SJCRH30 (cell line): ENCODE results near the gene GRAMD4. TPM values are rescaled to one million over a fixed set of nuclear protein-coding genes. Genes with fewer than 3 reads are reported as not detected.

Experiments
- DNase-seq, 2 experiments: peaks; one replicate each; pipeline ENCODE4 v3.0.0-alpha.2; 2015 to 2020
- H3K27ac ChIP-seq: fragments of 250-450 bp; sonication (Bioruptor Pico); 2 replicates; pipeline ENCODE4 v1.5.1; 2020; ENCODE audit warnings: mild to moderate bottlenecking, moderate library complexity
- H3K27me3 ChIP-seq: fragments of 250-450 bp; sonication (Bioruptor Pico); 2 replicates; pipeline ENCODE4 v1.5.1; 2020; ENCODE audit warnings: mild to moderate bottlenecking, moderate library complexity
- H3K36me3 ChIP-seq: fragments of 250-450 bp; sonication (Bioruptor Pico); 2 replicates; pipeline ENCODE4 v1.5.1; 2020; ENCODE audit warnings: mild to moderate bottlenecking, moderate library complexity
- H3K4me1 ChIP-seq: fragments of 250-450 bp; sonication (Bioruptor Pico); 2 replicates; pipeline ENCODE4 v1.5.1; 2020; ENCODE audit warnings: mild to moderate bottlenecking, moderate library complexity
- H3K4me3 ChIP-seq: fragments of 250-450 bp; sonication (Bioruptor Pico); 2 replicates; pipeline ENCODE4 v1.5.1; 2020; ENCODE audit warnings: mild to moderate bottlenecking, moderate library complexity
- H3K9me3 ChIP-seq: fragments of 250-450 bp; sonication (Bioruptor Pico); replicated peaks from 2 replicates; pipeline ENCODE4 v1.5.1; 2020; ENCODE audit warnings: mild to moderate bottlenecking, moderate library complexity
- total RNA-seq: library from RNA; depleted of rRNA; stranded (reverse); fragments of >200 nt; shearing (Covaris generic); gene quantifications from 2 replicates; pipeline ENCODE4 v1.2.3, GENCODE V29; 2014

GRAMD4 gene
- total RNA-seq, 1 experiment from 2014 or later: 8.6 TPM

GRCh38 chr22:46708766-46709330, 88.7 kb downstream of the GRAMD4 start:
- Histone ChIP-seq H3K4me1 (no peaks in the 10 kb centered on the region), H3K9me3 (no peaks in the 10 kb centered on the region), H3K4me3 (no peak overlapping the region), H3K27ac (no peak overlapping the region), H3K27me3 (no peaks in the 10 kb centered on the region), H3K36me3 (peaks cover 76% of the 10 kb centered on the region)
- DNase-seq: no peak

GRCh38 chr22:46710806-46711205, 90.6 kb downstream of the GRAMD4 start:
- no peak overlapping the region; the same call in 1 of the 2 replicates for H3K27ac ChIP-seq
- H3K4me3 ChIP-seq: no peak overlapping the region
- no peak for DNase-seq
- H3K36me3 ChIP-seq: peaks cover 85% of the 10 kb centered on the region
- no peaks in the 10 kb centered on the region for H3K9me3 ChIP-seq
- H3K27me3 ChIP-seq: no peaks in the 10 kb centered on the region
- H3K4me1 ChIP-seq: no peaks in the 10 kb centered on the region

- Histone ChIP-seq H3K9me3 (no peaks in the 10 kb centered on the region), H3K27me3 (no peaks in the 10 kb centered on the region), H3K36me3 (peaks cover 79% of the 10 kb centered on the region), H3K4me3 (no peak overlapping the region), H3K27ac (no peak overlapping the region), H3K4me1 (no peaks in the 10 kb centered on the region)
- DNase-seq: no peak
These were observed 92.1 kb downstream of the GRAMD4 start for GRCh38 chr22:46712288-46712687.

- no peak overlapping the region for H3K27ac ChIP-seq
- H3K9me3 ChIP-seq: no peaks in the 10 kb centered on the region
- DNase-seq: no peak
- H3K4me1 ChIP-seq: no peaks in the 10 kb centered on the region
- H3K36me3 ChIP-seq: peaks cover 74% of the 10 kb centered on the region
- H3K27me3 ChIP-seq: no peaks in the 10 kb centered on the region
- H3K4me3 ChIP-seq: no peak overlapping the region
These were observed 94.4 kb downstream of the GRAMD4 start for GRCh38 chr22:46714550-46714949.

GRCh38 chr22:46719921-46720320, 99.7 kb downstream of the GRAMD4 start:
- no peaks in the 10 kb centered on the region for H3K4me1 ChIP-seq
- peaks cover 47% of the 10 kb centered on the region for H3K36me3 ChIP-seq
- H3K4me3 ChIP-seq: no peak overlapping the region
- no peak for DNase-seq
- no peaks in the 10 kb centered on the region for H3K9me3 ChIP-seq
- no peaks in the 10 kb centered on the region for H3K27me3 ChIP-seq
- H3K27ac ChIP-seq: no peak overlapping the region

- H3K36me3 ChIP-seq: peaks cover 51% of the 10 kb centered on the region
- no peaks in the 10 kb centered on the region for H3K9me3 ChIP-seq
- DNase-seq: no peak
These were observed 101.4 kb downstream of the GRAMD4 start for GRCh38 chr22:46721501-46722085.

GRCh38 chr22:46723882-46724281, 103.7 kb downstream of the GRAMD4 start:
- no peak for DNase-seq
- Histone ChIP-seq H3K27ac (no peak overlapping the region), H3K36me3 (peaks cover 38% of the 10 kb centered on the region), H3K9me3 (no peaks in the 10 kb centered on the region), H3K4me3 (no peak overlapping the region), H3K27me3 (no peaks in the 10 kb centered on the region), H3K4me1 (no peaks in the 10 kb centered on the region)

More at GRCh38 chr22:46721501-46722085, 101.4 kb downstream of the GRAMD4 start:
- Histone ChIP-seq H3K4me3 (no peak overlapping the region), H3K4me1 (no peaks in the 10 kb centered on the region), H3K27me3 (no peaks in the 10 kb centered on the region), H3K27ac (no peak overlapping the region)

GRCh38 chr22:46725096-46725495, 104.9 kb downstream of the GRAMD4 start:
- no peak for DNase-seq
- H3K36me3 ChIP-seq: peaks cover 35% of the 10 kb centered on the region
- H3K27ac ChIP-seq: no peak overlapping the region
- H3K27me3 ChIP-seq: no peaks in the 10 kb centered on the region
- no peak overlapping the region for H3K4me3 ChIP-seq
- no peaks in the 10 kb centered on the region for H3K4me1 ChIP-seq
- no peaks in the 10 kb centered on the region for H3K9me3 ChIP-seq

- Histone ChIP-seq H3K36me3 (peaks cover 25% of the 10 kb centered on the region), H3K27me3 (no peaks in the 10 kb centered on the region), H3K9me3 (no peaks in the 10 kb centered on the region), H3K27ac (no peak overlapping the region), H3K4me3 (no peak overlapping the region), H3K4me1 (peaks cover 11% of the 10 kb centered on the region)
- no peak for DNase-seq
These were observed 106.1 kb downstream of the GRAMD4 start for GRCh38 chr22:46726066-46726985.

GRCh38 chr22:46726986-46727317, 106.8 kb downstream of the GRAMD4 start:
- no peak overlapping the region for H3K27ac ChIP-seq
- H3K4me1 ChIP-seq: peaks cover 16% of the 10 kb centered on the region
- H3K4me3 ChIP-seq: no peak overlapping the region

GRCh38 chr22:46727813-46728364, 107.7 kb downstream of the GRAMD4 start:
- peaks cover 25% of the 10 kb centered on the region for H3K36me3 ChIP-seq
- no peak for DNase-seq

More at GRCh38 chr22:46726986-46727317, 106.8 kb downstream of the GRAMD4 start:
- Histone ChIP-seq H3K36me3 (peaks cover 25% of the 10 kb centered on the region), H3K27me3 (no peaks in the 10 kb centered on the region), H3K9me3 (no peaks in the 10 kb centered on the region)
- no peak for DNase-seq

GRCh38 chr22:46728470-46728869, 108.3 kb downstream of the GRAMD4 start:
- no peaks in the 10 kb centered on the region for H3K27me3 ChIP-seq
- no peak for DNase-seq
- peaks cover 16% of the 10 kb centered on the region for H3K4me1 ChIP-seq
- no peak overlapping the region for H3K4me3 ChIP-seq
- no peaks in the 10 kb centered on the region for H3K9me3 ChIP-seq
- no peak overlapping the region for H3K27ac ChIP-seq
- H3K36me3 ChIP-seq: peaks cover 25% of the 10 kb centered on the region

More at GRCh38 chr22:46727813-46728364, 107.7 kb downstream of the GRAMD4 start:
- Histone ChIP-seq H3K27ac (no peak overlapping the region), H3K9me3 (no peaks in the 10 kb centered on the region), H3K4me3 (no peak overlapping the region), H3K27me3 (no peaks in the 10 kb centered on the region), H3K4me1 (peaks cover 16% of the 10 kb centered on the region)
